Right lobe of liver (tissue), 6 donors: ENCODE results near the gene TCF12. TPM values are rescaled to one million over a fixed set of nuclear protein-coding genes. Genes with fewer than 3 reads are reported as not detected.

Experiments used
- ATAC-seq, 4 donors: fragments of 200-7000 bp; cut with Tn5 transposase; one replicate each; pipeline ENCODE4 v1.9.1; 2020; ENCODE audit warnings: mild to moderate bottlenecking in 4 of 4, moderate library complexity in 4 of 4
- DNase-seq, 3 donors: peaks; one replicate each; pipeline ENCODE4 v3.0.0-alpha.2; 2020
- H3K27ac ChIP-seq, 3 donors: fragments of 200-600 bp; one replicate each; pipeline ENCODE4 v1.8.0; 2022
- H3K27me3 ChIP-seq, 2 donors: fragments of 200-600 bp; one replicate each; pipeline ENCODE4 v1.8.0; 2022
- H3K36me3 ChIP-seq, 4 donors: fragments of 200-600 bp; sonication (generic) in 1 of 4; one replicate each; pipeline versions ENCODE4 v1.5.1 to v1.8.0; 2017 to 2022; ENCODE audit warnings: control low read depth in 1 of 4
- H3K4me1 ChIP-seq, 4 donors: fragments of 200-600 bp; sonication (generic) in 1 of 4; one replicate each; pipeline versions ENCODE4 v1.5.1 to v1.8.0; 2017 to 2022; ENCODE audit warnings: control low read depth in 1 of 4
- H3K4me3 ChIP-seq, 3 donors: fragments of 200-600 bp; one replicate each; pipeline ENCODE4 v1.8.0; 2022
- H3K9me3 ChIP-seq, 4 donors: fragments of 200-600 bp; sonication (generic) in 1 of 4; one replicate each; pipeline versions ENCODE4 v1.5.1 to v1.8.0; 2017 to 2022; ENCODE audit warnings: control low read depth in 1 of 4
- POLR2A ChIP-seq: fragments of 450-650 bp; IDR thresholded peaks from one replicate; pipeline ENCODE4 v1.6.1; 2017; ENCODE audit warnings: antibody characterized with exemption, mild to moderate bottlenecking
- WGBS: methylation state at CpG from one replicate; pipeline ENCODE4 v1.1.6; 2018; ENCODE audit warnings: low coverage, low lambda C conversion rate; ENCODE audit not compliant: insufficient coverage; ENCODE audit errors: missing lambda C conversion rate; 5-methylcytosine and 5-hydroxymethylcytosine counted together
- intact Hi-C, 2 donors: fragments of 100-400 bp; cut with DNase I; formaldehyde crosslinking; loops; one replicate each; pipeline versions ENCODE4 v1.11.2 to v1.14.1; 2022
- total RNA-seq, 6 experiments: library from RNA; depleted of rRNA in 2 of 6; stranded (reverse); fragments of >200 nt in 2 of 6; fragmentation: NEBNext Ultra II Directional in 3 of 6; extraction: Animal tissue kit (Norgen Biotek cat#: 25700) in 3 of 6; gene quantifications; one replicate each; pipeline versions ENCODE4 v1.1.0 to v1.2.4, GENCODE V29; 2016 to 2023
- TF ChIP-seq, protein P1 (sequence below), 4 donors: fragments of 200-600 bp in 3 of 4; fragments of 450-650 bp in 1 of 4; IDR thresholded peaks; one replicate each; pipeline versions ENCODE4 v1.5.1 to v1.8.0; 2016 to 2022; ENCODE audit warnings: antibody characterized with exemption in 4 of 4, mild to moderate bottlenecking in 2 of 4
- donor health status: DM: no; HTN: yes; CAD: no.
- donor health status: DM: no; HTN: no; CAD: no.
- donor health status: DM: no; HTN: no; CAD: no.
- donor health status: DM: no; HTN: yes; CAD: no.
- donor health status: DM: no; HTN: yes; CAD: no.

TCF12 gene
- total RNA-seq, 6 experiments from 2014 or later, result 28.9 to 41.9 (median 35.3) TPM

DNA sequence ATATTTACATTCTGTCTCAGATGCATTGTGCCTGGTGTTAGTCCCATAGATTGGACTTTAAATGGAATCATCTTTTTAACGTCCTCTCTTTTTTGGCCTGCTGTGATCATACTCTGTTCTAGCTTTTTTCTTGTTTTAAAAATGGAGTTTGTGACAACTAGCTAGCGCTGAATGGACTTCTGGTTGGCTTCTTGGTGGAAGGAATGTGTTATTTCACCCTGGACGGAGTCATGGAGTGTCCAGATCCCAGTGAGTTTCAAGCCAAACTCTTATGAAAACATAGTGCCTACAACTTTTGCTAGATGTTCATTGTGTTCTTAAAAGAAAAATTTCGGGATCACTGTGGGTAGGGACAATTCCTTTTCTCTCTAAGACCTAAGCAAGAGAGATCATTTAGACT, 192.6 kb downstream of the TCF12 start:
- no peak for TF ChIP-seq POLR2A
- TF ChIP-seq, protein P1, sequence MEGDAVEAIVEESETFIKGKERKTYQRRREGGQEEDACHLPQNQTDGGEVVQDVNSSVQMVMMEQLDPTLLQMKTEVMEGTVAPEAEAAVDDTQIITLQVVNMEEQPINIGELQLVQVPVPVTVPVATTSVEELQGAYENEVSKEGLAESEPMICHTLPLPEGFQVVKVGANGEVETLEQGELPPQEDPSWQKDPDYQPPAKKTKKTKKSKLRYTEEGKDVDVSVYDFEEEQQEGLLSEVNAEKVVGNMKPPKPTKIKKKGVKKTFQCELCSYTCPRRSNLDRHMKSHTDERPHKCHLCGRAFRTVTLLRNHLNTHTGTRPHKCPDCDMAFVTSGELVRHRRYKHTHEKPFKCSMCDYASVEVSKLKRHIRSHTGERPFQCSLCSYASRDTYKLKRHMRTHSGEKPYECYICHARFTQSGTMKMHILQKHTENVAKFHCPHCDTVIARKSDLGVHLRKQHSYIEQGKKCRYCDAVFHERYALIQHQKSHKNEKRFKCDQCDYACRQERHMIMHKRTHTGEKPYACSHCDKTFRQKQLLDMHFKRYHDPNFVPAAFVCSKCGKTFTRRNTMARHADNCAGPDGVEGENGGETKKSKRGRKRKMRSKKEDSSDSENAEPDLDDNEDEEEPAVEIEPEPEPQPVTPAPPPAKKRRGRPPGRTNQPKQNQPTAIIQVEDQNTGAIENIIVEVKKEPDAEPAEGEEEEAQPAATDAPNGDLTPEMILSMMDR (IDR thresholded peaks at IDR 0.05), result no peak
- no peak for ATAC-seq
- H3K4me1 ChIP-seq, result peaks cover 0 to 10% (median 0%) of the 10 kb centered on the region in 4 donors
- no peaks in the 10 kb centered on the region for H3K27me3 ChIP-seq
- no peak for DNase-seq
- H3K36me3 ChIP-seq, result no peaks in the 10 kb centered on the region
- WGBS, result 94% methylated on average over 4 of the region's 4 CpGs
- no peaks in the 10 kb centered on the region for H3K9me3 ChIP-seq
- H3K4me3 ChIP-seq, result no peak overlapping the region
- no peak overlapping the region for H3K27ac ChIP-seq
- intact Hi-C loops, result no loop called here

DNA sequence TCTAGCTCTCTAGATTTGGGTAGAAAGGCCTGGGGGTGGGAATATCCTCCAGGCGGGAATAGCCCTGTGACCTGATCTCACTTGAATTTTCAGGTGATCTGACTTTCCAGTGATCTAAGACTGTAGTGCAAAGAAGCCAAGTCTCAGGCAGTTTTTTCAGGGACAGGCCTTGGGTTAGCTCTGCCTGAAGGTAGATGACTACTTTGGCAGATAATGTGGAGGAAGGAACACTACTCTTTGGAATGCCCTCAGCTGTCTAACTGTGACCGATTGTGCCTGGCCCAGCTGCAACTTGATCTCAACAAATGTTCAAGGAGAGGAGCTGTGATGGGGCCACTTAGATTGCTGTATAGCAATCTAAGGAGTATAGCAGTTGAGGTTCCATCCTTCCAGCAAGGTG, 193.7 kb downstream of the TCF12 start:
- WGBS, result no CpG with 5 or more reads among the region's 2 CpGs
- DNase-seq (no peak), ATAC-seq (no peak)
- Histone ChIP-seq H3K27me3 (no peaks in the 10 kb centered on the region), H3K4me1 (peaks cover 0 to 10% (median 0%) of the 10 kb centered on the region in 4 donors), H3K4me3 (no peak overlapping the region), H3K27ac (no peak overlapping the region), H3K36me3 (no peaks in the 10 kb centered on the region), H3K9me3 (no peaks in the 10 kb centered on the region)
- no peak for TF ChIP-seq POLR2A
- TF ChIP-seq, protein P1 (IDR thresholded peaks at IDR 0.05), result no peak
- intact Hi-C loops, result no loop called here

DNA sequence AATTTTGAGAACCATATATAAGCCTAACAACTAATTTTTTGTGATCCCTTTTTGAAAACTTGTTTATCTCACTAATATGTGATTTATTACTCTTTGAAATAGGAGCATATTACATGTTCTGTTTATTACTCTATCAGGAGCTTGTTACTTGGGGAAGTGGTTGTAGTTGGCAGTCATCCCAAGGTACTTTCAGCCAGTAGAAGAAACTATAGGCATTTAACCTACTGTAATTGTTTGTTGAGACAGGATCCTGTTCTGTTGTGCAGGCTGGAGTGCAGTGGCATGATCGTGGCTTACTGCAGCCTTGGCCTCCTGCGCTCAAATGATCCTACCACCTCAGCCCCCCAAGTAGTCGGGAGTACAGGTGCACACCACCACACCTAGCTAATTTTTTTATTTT, 195.6 kb downstream of the TCF12 start:
- Histone ChIP-seq H3K36me3 (no peaks in the 10 kb centered on the region), H3K9me3 (no peaks in the 10 kb centered on the region), H3K27me3 (no peaks in the 10 kb centered on the region), H3K4me3 (no peak overlapping the region), H3K27ac (no peak overlapping the region), H3K4me1 (peaks cover 0 to 10% (median 0%) of the 10 kb centered on the region in 4 donors)
- intact Hi-C loops, result no loop called here
- ATAC-seq (peak; percentile 11 to 35 (median 24)), DNase-seq (no peak)
- TF ChIP-seq, protein P1 (IDR thresholded peaks at IDR 0.05), result no peak
- no peak for TF ChIP-seq POLR2A
- 38% methylated on average over 3 of the region's 3 CpGs for WGBS

DNA sequence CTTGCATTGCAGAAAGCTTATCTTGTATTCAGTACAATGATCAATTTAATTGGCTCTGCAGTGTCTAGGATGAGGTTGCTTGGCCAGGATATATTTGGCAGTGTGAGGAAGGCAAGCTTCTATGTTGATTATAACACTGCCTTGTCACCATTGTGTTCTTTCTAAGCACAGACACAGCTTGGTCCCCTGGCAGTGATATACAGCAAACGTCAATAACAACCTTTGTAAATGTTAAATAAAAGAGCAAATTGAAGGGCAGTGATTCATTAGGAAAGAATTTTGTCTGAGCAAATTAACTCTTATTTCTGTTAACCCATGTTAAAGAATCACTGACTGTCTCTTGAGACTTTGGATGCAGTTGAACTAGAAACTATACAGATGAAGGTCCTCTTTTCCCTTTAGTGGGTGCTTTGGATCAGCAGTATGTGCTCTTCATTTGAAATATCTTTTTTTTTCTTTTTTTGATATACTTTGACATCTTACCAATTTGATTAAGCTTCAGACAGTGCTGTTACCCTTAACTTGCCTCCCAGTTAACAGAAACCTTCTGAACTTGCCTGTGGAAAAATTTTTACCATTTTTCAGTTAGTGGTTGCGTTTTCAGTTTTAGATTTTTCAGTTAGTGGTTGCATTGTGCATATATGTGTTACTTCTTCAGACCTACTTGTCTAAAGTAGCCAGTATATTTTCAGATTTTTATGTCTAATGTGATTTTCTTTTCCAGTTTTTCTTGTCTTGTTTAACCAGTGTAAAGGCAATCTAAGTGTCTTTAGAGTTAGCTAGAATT, 199.8 kb downstream of the TCF12 start:
- no peaks in the 10 kb centered on the region for H3K9me3 ChIP-seq
- WGBS, result 42% methylated on average over 2 of the region's 2 CpGs
- TF ChIP-seq, protein P1 (IDR thresholded peaks at IDR 0.05), result no peak
- no peak for TF ChIP-seq POLR2A
- no peak for DNase-seq
- H3K27me3 ChIP-seq, result no peaks in the 10 kb centered on the region
- no peak overlapping the region for H3K27ac ChIP-seq
- peaks cover 0 to 14% (median 0%) of the 10 kb centered on the region in 4 donors for H3K4me1 ChIP-seq
- ATAC-seq, result peak; percentile 70 to 84 (median 84)
- no peaks in the 10 kb centered on the region for H3K36me3 ChIP-seq
- intact Hi-C loops, result no loop called here
- no peak overlapping the region for H3K4me3 ChIP-seq
